Testis (tissue), 5 donors: ENCODE measurements around the gene ZNF383. TPM values are rescaled to one million over a fixed set of nuclear protein-coding genes. Genes with fewer than 3 reads are reported as not detected.
"Not testable (repeated sequence)": the region's sequence is repeated elsewhere in the genome, so short reads cannot be mapped to it uniquely, and the experiment has no call there.

Experiments
- DNase-seq: peaks from one replicate; pipeline ENCODE4 v3.0.0-alpha.2; 2019
- H3K27ac ChIP-seq, 2 donors: fragments of 200-600 bp; sonication (generic); one replicate each; pipeline ENCODE4 v1.5.1; 2019
- H3K27me3 ChIP-seq: fragments of 200-600 bp; sonication (generic); one replicate; pipeline ENCODE4 v1.5.1; 2019
- H3K36me3 ChIP-seq: fragments of 200-600 bp; sonication (generic); one replicate; pipeline ENCODE4 v1.5.1; 2017; ENCODE audit warnings: low read depth; ENCODE audit errors: missing control alignments
- H3K4me1 ChIP-seq: fragments of 200-600 bp; sonication (generic); one replicate; pipeline ENCODE4 v1.5.1; 2019
- H3K4me3 ChIP-seq, 2 donors: fragments of 200-600 bp; sonication (generic); one replicate each; pipeline ENCODE4 v1.5.1; 2017 to 2019
- H3K9me3 ChIP-seq: fragments of 200-600 bp; sonication (generic); one replicate; pipeline ENCODE4 v1.5.1; 2017
- CTCF ChIP-seq, 3 experiments: fragments of 450-650 bp in 2 of 3; fragments of 200-600 bp in 1 of 3; sonication (generic) in 1 of 3; IDR thresholded peaks; one replicate each; pipeline ENCODE4 v1.5.1; 2016 to 2019; ENCODE audit warnings: antibody characterized with exemption in 3 of 3, mild to moderate bottlenecking in 2 of 3, moderate library complexity in 1 of 3
- POLR2A ChIP-seq: fragments of 450-650 bp; IDR thresholded peaks from one replicate; pipeline ENCODE4 v1.6.1; 2017; ENCODE audit warnings: antibody characterized with exemption, mild to moderate bottlenecking, moderate library complexity
- WGBS, 2 donors: methylation state at CpG; one replicate each; pipeline ENCODE4 v1.1.5; 2018; 5-methylcytosine and 5-hydroxymethylcytosine counted together
- intact Hi-C: fragments of 100-400 bp; cut with DNase I; formaldehyde crosslinking; loops from one replicate; pipeline ENCODE4 v1.15.1; 2023; ENCODE audit warnings: low total_unique reads
- long read RNA-seq, 2 donors: transcript quantifications; one replicate each; lab custom pipeline, GENCODE V29; 2026
- polyA plus RNA-seq: library from polyadenylated mRNA; stranded (reverse); fragments of 350-450 nt; fragmentation: Illumina TruSeq; extraction: RNeasy Lipid Tissue Mini Kit (QIAGEN cat#74804); gene quantifications from one replicate; pipeline ENCODE4 v1.2.3, GENCODE V29; 2014; ENCODE audit warnings: low read depth, low replicate concordance; ENCODE audit not compliant: insufficient read depth
- total RNA-seq, 2 donors: library from RNA; depleted of rRNA; stranded (reverse); fragments of >200 nt; gene quantifications; one replicate each; pipeline ENCODE4 v1.2.3, GENCODE V29; 2016

ZNF383 gene
- total RNA-seq: 10 to 100 TPM; 10.7 to 12.2 TPM
- 7.4 TPM for polyA plus RNA-seq
- long read RNA-seq, donor 1, partial matches to known transcripts: 0 of 1 reads
- long read RNA-seq, donor 1, other reads (novel, unspliced or antisense): 0 of 1 reads
- long read RNA-seq, donor 2: 0 reads

GRCh38 chr19:37217775-37218591, at the start of gene ZNF383:
Gene ZNF383, plus strand, starts transcription at chr19:37218214. Its CDS starts 12,240 bp downstream, at chr19:37230454.
- intact Hi-C loops: no loop called here
- H3K9me3 ChIP-seq: no peaks in the 10 kb centered on the region
- no peak for TF ChIP-seq POLR2A
- no peak for TF ChIP-seq CTCF (IDR thresholded peaks at IDR 0.05)
- H3K27me3 ChIP-seq: no peaks in the 10 kb centered on the region
- peak within 1 kb of the TSS; percentile 84 to 91 for H3K27ac ChIP-seq
- peak within 1 kb of the TSS; percentile 76 to 89 for H3K4me3 ChIP-seq
- 1 to 2% methylated on average over 34 to 44 of the region's 44 CpGs for WGBS, 2 donors
- DNase-seq: peak; percentile 95
- H3K36me3 ChIP-seq: no peaks in the 10 kb centered on the region
- H3K4me1 ChIP-seq: peaks cover 4% of the 10 kb centered on the region

GRCh38 chr19:37172368-37173366, 45.3 kb upstream of the ZNF383 start, which contains the start of gene ZNF585A:
Gene ZNF585A, minus strand, starts transcription at chr19:37172695. Its CDS starts 2,785 bp downstream, at chr19:37169910.
- 3% methylated on average over 30 of the region's 30 CpGs for WGBS, 2 donors
- Histone ChIP-seq H3K4me1 (no peaks in the 10 kb centered on the region), H3K36me3 (no peaks in the 10 kb centered on the region), H3K9me3 (no peaks in the 10 kb centered on the region), H3K27ac (peak within 1 kb of the TSS; percentile 6 to 85), H3K4me3 (peak within 1 kb of the TSS; percentile 68 to 74), H3K27me3 (no peaks in the 10 kb centered on the region)
- intact Hi-C loops: no loop called here
- DNase-seq: peak; percentile 98
- TF ChIP-seq CTCF (IDR thresholded peaks at IDR 0.05) (peak in 2 of 3 experiments; percentile 16 to 17), POLR2A (no peak)

GRCh38 chr19:37186071-37186470, 31.9 kb upstream of the ZNF383 start:
- H3K4me3 ChIP-seq, H3K4me1 ChIP-seq, H3K27ac ChIP-seq, H3K9me3 ChIP-seq, H3K27me3 ChIP-seq, H3K36me3 ChIP-seq, intact Hi-C loops, DNase-seq: not testable (repeated sequence)
- 89 to 93% methylated on average over 4 of the region's 4 CpGs for WGBS, 2 donors

- 96 to 100% methylated on average over 4 of the region's 4 CpGs for WGBS, 2 donors
These were observed 22.8 kb upstream of the ZNF383 start for GRCh38 chr19:37195248-37195647.

GRCh38 chr19:37197115-37197514, 20.9 kb upstream of the ZNF383 start:
- H3K4me1 ChIP-seq, H3K27me3 ChIP-seq, H3K27ac ChIP-seq, H3K9me3 ChIP-seq, H3K4me3 ChIP-seq, DNase-seq, intact Hi-C loops, H3K36me3 ChIP-seq: not testable (repeated sequence)
- WGBS, 2 donors: 97 to 99% methylated on average over 5 of the region's 5 CpGs

More at GRCh38 chr19:37195248-37195647, 22.8 kb upstream of the ZNF383 start:
- H3K9me3 ChIP-seq, H3K4me3 ChIP-seq, intact Hi-C loops, H3K4me1 ChIP-seq, DNase-seq, H3K36me3 ChIP-seq, H3K27me3 ChIP-seq, H3K27ac ChIP-seq: not testable (repeated sequence)
